AG04450 (cell line): ENCODE data around the gene ANXA2. TPM values are rescaled to one million over a fixed set of nuclear protein-coding genes. Genes with fewer than 3 reads are reported as not detected.
"Not testable (repeated sequence)": the region's sequence is repeated elsewhere in the genome, so short reads cannot be mapped to it uniquely, and the experiment has no call there.

Source experiments
- CTCF ChIA-PET: fragments of 300-600, 350-600 bp; formaldehyde crosslinking; extraction: SDS; loops from one replicate; lab custom pipeline; 2022; ENCODE audit warnings: antibody characterized with exemption, inconsistent platforms; lab: Charles Lee
- POLR2A ChIA-PET: fragments of 350-600 bp; formaldehyde crosslinking; extraction: SDS; loops from one replicate; lab custom pipeline; 2021; ENCODE audit warnings: antibody characterized with exemption, inconsistent platforms; lab: Yijun Ruan, JAX
- DNase-seq: peaks from one replicate; pipeline ENCODE4 v3.0.0-alpha.2; 2011; ENCODE audit warnings: low read depth, low spot score
- H3K27ac ChIP-seq: one replicate; pipeline ENCODE4 v1.5.1; 2012; ENCODE audit warnings: low read depth, low read length, control low read depth
- H3K27me3 ChIP-seq: one replicate; pipeline ENCODE4 v1.6.0; 2012; ENCODE audit warnings: low read length; ENCODE audit not compliant: control insufficient read depth, insufficient read depth
- H3K4me3 ChIP-seq: 2 replicates; pipeline ENCODE4 v1.5.1; 2011; ENCODE audit warnings: mild to moderate bottlenecking, low read depth, low read length, control low read depth
- H3K9me3 ChIP-seq: 2 replicates; pipeline ENCODE4 v1.5.1; 2012; ENCODE audit warnings: low read length; ENCODE audit not compliant: control insufficient read depth, insufficient read depth
- CTCF ChIP-seq: IDR thresholded peaks from 2 replicates; pipeline ENCODE4 v1.5.1; 2011; ENCODE audit warnings: low read depth, low read length, control low read depth, inconsistent platforms
- polyA plus RNA-seq: library from polyadenylated mRNA; depleted of rRNA; stranded (reverse); fragments of >200 nt; gene quantifications from 2 replicates; pipeline ENCODE4 v1.2.3, GENCODE V29; 2011

Gene ANXA2
- polyA plus RNA-seq, 1 experiment: 4,537 TPM

GRCh38 chr15:60418096-60418495 lies 20.3 kb upstream of the ANXA2 start:
- CTCF ChIA-PET: interaction anchor here (1.0 kb wide), 1 partner anchor 91 kb away, joined by 3 read pairs; no protein-coding TSS in a partner anchor
- Histone ChIP-seq H3K27me3 (no peaks in the 10 kb centered on the region), H3K4me3 (no peak overlapping the region), H3K27ac (no peak overlapping the region), H3K9me3 (no peaks in the 10 kb centered on the region)
- TF ChIP-seq CTCF: no peak
- POLR2A ChIA-PET: no interaction called here
- DNase-seq: no peak

GRCh38 chr15:60417112-60417511 lies 19.3 kb upstream of the ANXA2 start:
- ChIA-PET POLR2A (no interaction called here), CTCF (no interaction called here)
- no peak for TF ChIP-seq CTCF
- Histone ChIP-seq H3K4me3 (no peak overlapping the region), H3K9me3 (no peaks in the 10 kb centered on the region), H3K27me3 (no peaks in the 10 kb centered on the region), H3K27ac (no peak overlapping the region)
- no peak for DNase-seq

- Histone ChIP-seq H3K4me3 (no peak overlapping the region), H3K27me3 (no peaks in the 10 kb centered on the region), H3K27ac (no peak overlapping the region), H3K9me3 (no peaks in the 10 kb centered on the region)
- CTCF ChIA-PET: no interaction called here
- TF ChIP-seq CTCF: no peak
- DNase-seq: no peak
- POLR2A ChIA-PET: no interaction called here
Measured at GRCh38 chr15:60416484-60416883, 18.7 kb upstream of the ANXA2 start.

GRCh38 chr15:60414016-60414682 lies 16.4 kb upstream of the ANXA2 start:
- ChIA-PET POLR2A (interaction anchor here (1.1 to 1.2 kb wide), 2 partner anchors 12 to 16 kb away, joined by 3 to 5 read pairs; partner anchors contain the start of gene ANXA2), CTCF (no interaction called here)
- no peak for TF ChIP-seq CTCF
- DNase-seq: no peak
- no peak overlapping the region for H3K4me3 ChIP-seq
- no peaks in the 10 kb centered on the region for H3K27me3 ChIP-seq
- no peaks in the 10 kb centered on the region for H3K9me3 ChIP-seq
- no peak overlapping the region for H3K27ac ChIP-seq

GRCh38 chr15:60413231-60413824 lies 15.5 kb upstream of the ANXA2 start:
- no peak overlapping the region for H3K4me3 ChIP-seq
- H3K9me3 ChIP-seq: no peaks in the 10 kb centered on the region
- TF ChIP-seq CTCF: no peak
- ChIA-PET POLR2A (interaction anchor here (1.1 kb wide), 1 partner anchor 11 kb away, joined by 3 read pairs; no protein-coding TSS in a partner anchor), CTCF (no interaction called here)
- H3K27me3 ChIP-seq: no peaks in the 10 kb centered on the region
- H3K27ac ChIP-seq: no peak overlapping the region
- DNase-seq: no peak

GRCh38 chr15:60412807-60413206 lies 15.0 kb upstream of the ANXA2 start:
- H3K27me3 ChIP-seq, H3K9me3 ChIP-seq, DNase-seq, H3K4me3 ChIP-seq, H3K27ac ChIP-seq: not testable (repeated sequence)
- CTCF ChIA-PET: interaction anchor here (0.6 kb wide), 2 partner anchors 66 to 107 kb away, joined by 3 read pairs; no protein-coding TSS in a partner anchor
- POLR2A ChIA-PET: interaction anchor here (1.1 kb wide), 1 partner anchor 10 kb away, joined by 3 read pairs; no protein-coding TSS in a partner anchor
